T47D (cell line): Measurements from ENCODE around the gene CCDC197.

ENCODE experiments used
- DNase-seq, 2 experiments: peaks; one replicate each; pipeline versions ENCODE4 v3.0.0 to v3.0.0-alpha.2; 2011 to 2012; ENCODE audit warnings: low read depth in 1 of 2, low spot score in 1 of 2
- JUND ChIP-seq: IDR thresholded peaks from 2 replicates; pipeline ENCODE4 v1.6.1; 2012; ENCODE audit warnings: low read depth
- in situ Hi-C: cut with HindIII; loops from 2 replicates; pipeline ENCODE4 v1.10.0; 2016; ENCODE audit warnings: low sequenced_read_pairs, low pct_unique_long_range_greater_than_20kb

The CCDC197 gene

GRCh38 chr14:93975791-93976476 lies 21.2 kb upstream of the CCDC197 start:
- in situ Hi-C loops = no loop called here
- no peak for DNase-seq
- no peak for TF ChIP-seq JUND

GRCh38 chr14:93976477-93977057 lies 20.5 kb upstream of the CCDC197 start, which contains the start of gene ASB2:
ASB2 (minus strand) TSS chr14:93976570; CDS start chr14:93964539, 12,031 bp downstream.
- DNase-seq = no peak
- in situ Hi-C loops = no loop called here
- TF ChIP-seq JUND = no peak

GRCh38 chr14:93977171-93977570 lies 19.9 kb upstream of the CCDC197 start:
- in situ Hi-C loops = no loop called here
- no peak for TF ChIP-seq JUND

GRCh38 chr14:93977790-93978581 lies 19.1 kb upstream of the CCDC197 start:
- TF ChIP-seq JUND = no peak
- no peak for DNase-seq
- in situ Hi-C loops = no loop called here

More at GRCh38 chr14:93977171-93977570, 19.9 kb upstream of the CCDC197 start:
- DNase-seq = no peak

GRCh38 chr14:93978735-93979134 lies 18.4 kb upstream of the CCDC197 start:
- DNase-seq = no peak
- no peak for TF ChIP-seq JUND
- in situ Hi-C loops = no loop called here

GRCh38 chr14:93980456-93981201 lies 16.5 kb upstream of the CCDC197 start:
- DNase-seq = no peak
- in situ Hi-C loops = no loop called here
- no peak for TF ChIP-seq JUND

GRCh38 chr14:93981316-93982229 lies 15.5 kb upstream of the CCDC197 start:
- DNase-seq = no peak
- no peak for TF ChIP-seq JUND
- in situ Hi-C loops = no loop called here

- TF ChIP-seq JUND = no peak
- in situ Hi-C loops = no loop called here
- DNase-seq = no peak
These were observed 14.7 kb upstream of the CCDC197 start for GRCh38 chr14:93982230-93983007.

GRCh38 chr14:93984070-93984469 lies 13.0 kb upstream of the CCDC197 start:
- in situ Hi-C loops = no loop called here
- TF ChIP-seq JUND = no peak
- no peak for DNase-seq

- in situ Hi-C loops = no loop called here
- peak; percentile 52 to 68 for DNase-seq
These were observed 12.1 kb upstream of the CCDC197 start for GRCh38 chr14:93984987-93985410.

GRCh38 chr14:93986955-93987354 lies 10.1 kb upstream of the CCDC197 start:
- TF ChIP-seq JUND = no peak
- peak in 1 of 2 experiments; percentile 34 for DNase-seq
- in situ Hi-C loops = no loop called here

More at GRCh38 chr14:93984987-93985410, 12.1 kb upstream of the CCDC197 start:
- no peak for TF ChIP-seq JUND
